HG03135 (cell line): Measurements from ENCODE around the gene PROK1.

Experiments used
- ATAC-seq: cut with Tn5 transposase; IDR thresholded peaks from one replicate; pipeline ENCODE4 v1.9.1; 2021; ENCODE audit warnings: mild to moderate bottlenecking, moderate library complexity; ENCODE audit not compliant: unreplicated experiment

Gene PROK1

GRCh38 chr1:110487726-110488125, 36.8 kb downstream of the PROK1 start:
- no peak for ATAC-seq

- ATAC-seq, result no peak
Measured at GRCh38 chr1:110488161-110488560, 37.2 kb downstream of the PROK1 start.

GRCh38 chr1:110488867-110489266, 37.9 kb downstream of the PROK1 start:
- no peak for ATAC-seq

GRCh38 chr1:110489406-110489805, 38.5 kb downstream of the PROK1 start:
- no peak for ATAC-seq

- no peak for ATAC-seq
Measured at GRCh38 chr1:110489973-110490542, 39.1 kb downstream of the PROK1 start.

- no peak for ATAC-seq
Measured at GRCh38 chr1:110490791-110491451, 40.0 kb downstream of the PROK1 start.

GRCh38 chr1:110492573-110492972, 41.6 kb downstream of the PROK1 start:
- ATAC-seq, result no peak

- ATAC-seq, result no peak
Measured at GRCh38 chr1:110493059-110493699, 42.2 kb downstream of the PROK1 start.

- no peak for ATAC-seq
Measured at GRCh38 chr1:110494036-110494435, 43.1 kb downstream of the PROK1 start.

GRCh38 chr1:110494522-110495406, 43.8 kb downstream of the PROK1 start:
- ATAC-seq, result no peak

- no peak for ATAC-seq
Measured at GRCh38 chr1:110495926-110496600, 45.1 kb downstream of the PROK1 start.

- ATAC-seq, result no peak
Measured at GRCh38 chr1:110498270-110498669, 47.3 kb downstream of the PROK1 start.

- ATAC-seq, result no peak
Measured at GRCh38 chr1:110501488-110502132, 50.7 kb downstream of the PROK1 start.

- ATAC-seq, result no peak
Measured at GRCh38 chr1:110502402-110503151, 51.6 kb downstream of the PROK1 start.

GRCh38 chr1:110503471-110503870, 52.5 kb downstream of the PROK1 start:
- no peak for ATAC-seq

GRCh38 chr1:110504226-110504625, 53.3 kb downstream of the PROK1 start:
- no peak for ATAC-seq

GRCh38 chr1:110505596-110505995, 54.6 kb downstream of the PROK1 start:
- ATAC-seq, result no peak

- ATAC-seq, result no peak
Measured at GRCh38 chr1:110506541-110506940, 55.6 kb downstream of the PROK1 start.
